CD4-positive, alpha-beta T cell treated with Interleukin-17A for 4 hours (primary cell): ENCODE measurements around the gene PTOV1.

Source experiments
- DNase-seq: peaks from one replicate; pipeline ENCODE4 v3.0.0-alpha.2; 2020; ENCODE audit warnings: mixed read lengths

PTOV1 gene

DNA sequence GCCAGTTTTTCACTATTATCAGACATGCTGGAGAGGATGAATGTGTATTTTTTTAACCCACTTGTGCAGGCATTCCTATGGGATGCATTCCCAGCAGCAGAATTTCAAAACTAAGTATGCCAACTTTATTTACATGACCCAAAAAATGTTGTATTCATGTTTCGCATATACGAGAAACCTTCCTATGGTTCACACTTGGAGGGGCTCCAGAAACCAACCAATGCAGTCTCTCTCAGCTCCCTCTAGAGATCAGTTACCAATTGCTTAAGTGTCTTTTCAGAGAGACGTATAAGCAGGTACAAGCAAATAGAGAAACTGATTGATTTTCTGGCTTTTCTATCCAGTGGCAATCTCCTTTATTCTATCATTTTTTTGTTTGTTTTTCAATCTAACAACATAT, 5.5 kb upstream of the PTOV1 start:
- DNase-seq, result no peak

DNA sequence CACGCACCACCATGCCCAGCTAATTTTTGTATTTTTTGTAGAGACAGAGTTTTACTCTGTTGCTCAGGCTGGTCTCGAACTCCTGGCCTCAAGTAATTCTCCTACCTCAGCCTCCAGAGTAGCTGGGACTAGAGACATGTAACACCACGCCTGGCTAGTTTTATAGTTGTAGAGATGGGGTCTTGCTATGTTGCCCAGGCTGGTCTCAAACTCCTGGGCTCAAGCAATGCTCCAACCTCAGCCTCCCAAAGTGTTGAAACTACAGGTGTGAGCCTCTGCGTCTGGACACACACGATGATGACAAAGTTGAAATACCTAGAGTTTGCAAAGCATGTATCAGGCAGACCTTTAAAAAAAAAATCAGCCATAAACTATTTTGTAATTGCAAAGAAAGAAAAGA, 4.6 kb upstream of the PTOV1 start:
- no peak for DNase-seq

DNA sequence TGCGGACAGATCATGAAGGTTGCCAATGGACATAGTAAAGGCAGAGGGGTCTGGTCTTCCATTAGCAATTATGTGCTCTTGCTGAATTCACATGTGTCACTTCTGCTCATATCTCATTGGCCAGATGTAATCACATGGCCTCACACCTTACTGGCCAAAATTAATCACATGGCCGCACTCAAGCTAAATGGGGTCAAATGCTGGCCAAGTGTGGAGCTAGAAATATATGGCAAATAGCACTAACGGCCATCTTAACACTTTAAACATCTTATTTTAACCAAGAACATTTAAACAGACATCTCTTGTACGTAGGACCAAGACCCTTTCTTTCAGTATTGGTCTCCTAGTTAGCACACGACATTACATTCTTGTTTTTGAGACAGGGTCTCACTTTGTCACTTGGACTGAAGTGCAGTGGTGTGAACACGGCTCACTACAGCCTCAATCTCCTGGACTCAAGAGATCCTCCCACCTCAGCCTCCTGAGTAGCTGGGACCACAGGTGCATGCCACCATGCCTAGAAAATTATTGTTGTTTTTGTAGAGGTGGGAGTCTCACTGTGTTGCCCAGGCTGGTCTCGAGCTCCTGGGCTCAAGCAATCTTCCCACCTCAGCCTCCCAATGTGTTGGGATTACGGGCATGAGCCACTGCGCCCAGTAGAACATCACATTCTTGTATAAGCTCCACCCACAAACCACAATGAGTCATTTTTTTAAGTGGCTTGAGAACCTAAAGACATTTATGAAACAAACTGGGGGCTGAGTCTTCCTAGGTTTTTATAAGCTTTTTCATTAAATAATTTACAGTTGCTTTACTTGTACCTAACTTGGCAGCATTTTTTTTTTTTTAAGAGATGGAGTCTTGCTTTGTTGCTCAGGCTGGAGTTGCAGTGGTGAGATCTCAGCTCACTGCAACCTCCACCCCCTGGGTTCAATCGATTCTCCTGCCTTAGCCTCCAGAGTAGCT, 2.9 kb upstream of the PTOV1 start:
- peak; percentile 30 for DNase-seq

DNA sequence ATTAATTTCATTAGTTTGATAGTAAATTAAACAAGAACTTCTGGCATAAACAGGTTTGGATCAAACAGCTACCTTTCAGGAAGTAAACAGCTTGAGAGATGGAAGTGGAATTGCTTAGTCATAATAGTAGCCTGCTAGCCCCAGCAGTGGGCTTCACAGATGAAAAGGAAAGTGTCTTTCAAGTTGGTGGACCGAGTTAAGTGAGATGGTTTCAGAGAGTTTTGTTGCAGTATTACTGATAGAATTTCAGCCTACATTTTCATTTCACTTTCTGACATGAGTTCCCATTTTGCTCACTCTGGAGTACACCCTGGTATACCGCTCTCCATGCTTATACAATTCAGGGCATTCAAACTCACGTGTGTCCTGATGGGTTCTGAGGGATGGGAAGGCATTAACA, 2.0 kb upstream of the PTOV1 start:
- no peak for DNase-seq

DNA sequence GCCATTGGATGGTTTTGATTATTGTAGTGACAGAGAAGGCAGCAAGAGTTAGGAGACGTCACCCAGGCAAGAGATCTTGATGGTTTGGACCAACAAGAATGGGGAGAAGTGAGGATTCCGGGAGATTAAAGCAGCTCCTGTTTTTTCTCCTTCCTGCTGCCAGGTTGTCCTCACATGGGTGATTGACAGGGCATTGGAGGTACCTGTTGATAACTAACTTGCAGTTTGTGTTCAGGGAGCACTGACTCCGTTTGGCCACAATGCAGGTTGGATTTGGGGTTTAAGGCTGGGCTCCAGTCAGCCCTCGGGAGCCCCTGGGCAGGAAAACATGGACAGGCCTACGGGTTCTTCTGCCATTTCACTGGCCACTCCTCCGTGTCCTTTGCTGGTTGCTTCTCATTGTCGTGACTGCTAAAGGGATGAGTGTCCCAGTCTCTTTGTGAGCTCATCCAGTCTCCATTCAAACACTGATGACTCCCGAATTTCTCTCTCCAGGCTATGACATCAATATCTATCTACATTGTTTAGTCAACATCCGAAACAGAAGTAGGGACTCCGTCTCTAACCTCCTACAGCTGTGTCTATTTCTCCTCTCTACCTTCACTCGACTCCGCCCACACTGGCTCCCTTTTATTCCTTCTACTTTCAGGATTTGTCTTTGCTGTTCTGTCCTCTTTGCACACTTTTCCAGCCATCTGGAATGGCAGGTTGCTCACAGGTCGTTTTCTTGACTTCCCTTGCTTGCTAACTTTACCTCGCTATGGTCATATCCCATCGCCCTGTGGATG, 1.3 kb upstream of the PTOV1 start:
- DNase-seq, result no peak

DNA sequence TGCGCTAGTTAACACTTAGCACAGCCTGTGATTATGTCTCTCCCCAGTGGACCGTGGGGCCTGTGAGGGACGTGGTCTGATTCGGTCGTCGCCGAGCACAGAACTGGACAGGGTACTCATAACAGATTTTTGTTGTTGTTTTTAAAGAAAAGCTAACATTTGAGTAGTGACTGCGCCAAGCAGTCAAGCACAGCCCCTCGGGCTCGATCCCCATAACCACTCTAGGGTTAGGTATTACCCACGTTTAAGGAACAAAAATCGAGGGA, 805 bp upstream of the PTOV1 start:
- DNase-seq, result no peak

DNA sequence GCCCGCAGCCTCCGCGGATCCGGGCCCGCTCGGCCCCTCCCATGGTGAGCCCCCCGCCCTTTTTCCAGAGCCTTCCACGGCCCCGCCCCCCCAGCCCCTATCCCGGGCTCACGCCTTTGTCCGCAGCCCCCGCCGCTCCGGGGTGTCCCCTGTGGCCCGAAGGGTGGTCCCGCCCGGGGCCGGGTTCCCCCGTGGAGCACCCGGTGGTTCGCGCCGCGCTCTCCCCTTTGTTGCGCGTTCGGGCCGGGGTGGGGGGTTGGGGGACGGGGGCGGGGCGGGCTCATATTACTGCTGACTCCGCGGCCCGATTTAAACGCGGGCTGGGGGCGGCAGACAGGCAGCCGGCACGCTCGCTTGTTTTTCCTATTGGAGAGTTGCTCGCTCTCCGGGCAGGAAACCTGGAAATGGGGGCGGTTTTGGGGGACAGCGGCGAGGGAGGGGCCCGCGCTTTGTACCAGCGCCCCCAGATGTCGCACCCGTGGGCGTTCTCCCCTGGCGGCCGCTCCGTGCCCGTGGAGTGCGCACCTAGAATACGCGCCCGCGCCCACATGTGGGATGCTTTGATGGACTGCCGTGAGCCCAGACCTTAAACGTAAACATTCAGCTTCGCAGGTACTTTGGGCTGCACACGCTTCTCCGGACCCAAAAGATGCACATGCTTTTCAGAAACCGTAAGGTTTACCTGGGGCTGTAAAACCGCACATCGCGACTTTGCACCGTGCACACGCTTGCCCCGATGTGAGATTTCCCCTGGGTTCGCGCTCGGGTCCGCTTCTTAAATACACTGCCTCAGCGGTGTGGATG, 699 bp downstream of the PTOV1 start:
- DNase-seq, result peak; percentile 58

DNA sequence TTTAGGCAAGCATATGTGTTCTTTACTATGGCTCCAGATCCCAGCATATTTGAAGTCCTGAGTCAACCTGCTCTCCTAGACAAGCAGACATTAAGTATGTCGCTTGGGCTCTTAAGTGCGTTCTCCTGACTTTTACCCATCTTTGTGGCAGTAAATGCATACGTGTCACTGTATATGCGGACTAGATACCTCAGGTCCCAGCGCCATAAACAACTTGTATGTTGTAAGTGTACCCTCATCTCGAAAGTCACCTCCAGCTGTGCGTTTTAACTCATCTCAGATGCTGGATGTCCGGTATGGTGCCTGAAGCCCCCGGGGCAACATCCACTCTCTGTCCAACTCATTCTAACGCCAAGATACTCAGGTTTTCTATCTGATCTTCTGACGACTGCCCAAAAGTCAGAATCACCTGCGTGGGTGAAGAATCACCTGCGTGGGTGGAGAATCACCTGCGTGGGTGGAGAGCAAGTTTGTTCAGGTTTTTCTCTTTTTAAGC, 1.7 kb downstream of the PTOV1 start:
- no peak for DNase-seq

DNA sequence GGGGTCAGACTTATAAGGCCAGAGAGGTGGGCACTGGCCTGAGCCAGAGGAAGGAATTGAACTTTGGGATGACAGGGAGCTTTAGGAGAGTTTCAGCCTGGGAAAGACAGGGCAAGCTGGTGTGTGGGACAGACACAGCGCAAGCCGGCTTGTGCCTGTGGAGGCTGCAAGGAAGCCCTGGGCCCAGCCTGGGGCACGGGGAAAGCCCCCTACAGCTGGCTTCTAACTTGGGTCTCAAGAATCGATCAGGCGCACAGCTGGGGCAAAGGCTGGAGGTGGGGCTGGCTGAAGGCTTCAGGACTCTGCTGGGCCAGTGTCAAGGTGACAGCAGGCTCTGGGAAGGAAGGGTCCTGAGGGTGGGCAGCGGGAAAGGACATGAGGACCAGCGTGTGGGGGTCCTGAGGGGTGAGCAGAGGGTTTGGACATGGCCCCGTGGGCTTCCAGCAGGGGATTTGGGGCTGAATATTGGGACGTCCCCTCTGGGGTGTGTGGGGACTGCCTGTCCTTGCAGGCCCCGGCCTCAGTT, 3.0 kb downstream of the PTOV1 start:
- DNase-seq, result no peak

DNA sequence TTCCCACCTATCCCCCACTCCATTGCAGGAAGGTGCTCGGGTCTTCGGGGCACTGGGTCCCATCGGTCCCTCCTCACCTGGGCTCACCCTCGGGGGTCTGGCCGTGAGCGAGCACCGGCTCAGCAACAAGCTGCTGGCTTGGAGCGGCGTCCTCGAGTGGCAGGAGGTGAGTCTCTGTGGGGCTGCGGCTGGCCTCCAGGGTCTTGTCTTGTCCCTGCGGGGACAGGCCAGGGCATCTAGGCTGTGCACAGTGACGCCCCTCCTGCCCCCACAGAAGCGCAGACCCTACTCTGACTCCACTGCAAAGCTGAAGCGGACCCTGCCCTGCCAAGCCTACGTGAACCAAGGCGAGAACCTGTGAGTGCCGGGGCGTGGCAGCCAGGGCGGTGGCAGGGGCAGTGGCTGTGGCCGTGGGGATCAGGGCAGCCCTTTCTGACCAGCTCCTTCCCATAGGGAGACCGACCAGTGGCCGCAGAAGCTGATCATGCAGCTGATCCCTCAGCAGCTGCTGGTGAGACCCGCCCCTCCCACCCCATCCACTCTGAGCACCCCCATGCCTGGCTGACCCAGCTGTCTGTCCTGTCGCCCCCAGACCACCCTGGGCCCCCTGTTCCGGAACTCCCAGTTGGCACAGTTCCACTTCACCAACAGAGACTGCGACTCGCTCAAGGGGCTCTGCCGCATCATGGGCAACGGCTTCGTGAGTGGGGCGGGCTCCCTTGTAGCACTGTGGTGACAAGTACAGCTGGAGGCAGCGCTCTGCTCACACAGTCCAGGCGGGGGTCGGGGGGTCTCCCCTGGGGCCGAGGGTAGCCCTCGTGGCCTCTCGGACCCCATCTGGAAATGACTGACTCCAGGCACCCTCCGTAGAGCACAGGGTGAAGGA, 3.7 kb downstream of the PTOV1 start:
- no peak for DNase-seq

DNA sequence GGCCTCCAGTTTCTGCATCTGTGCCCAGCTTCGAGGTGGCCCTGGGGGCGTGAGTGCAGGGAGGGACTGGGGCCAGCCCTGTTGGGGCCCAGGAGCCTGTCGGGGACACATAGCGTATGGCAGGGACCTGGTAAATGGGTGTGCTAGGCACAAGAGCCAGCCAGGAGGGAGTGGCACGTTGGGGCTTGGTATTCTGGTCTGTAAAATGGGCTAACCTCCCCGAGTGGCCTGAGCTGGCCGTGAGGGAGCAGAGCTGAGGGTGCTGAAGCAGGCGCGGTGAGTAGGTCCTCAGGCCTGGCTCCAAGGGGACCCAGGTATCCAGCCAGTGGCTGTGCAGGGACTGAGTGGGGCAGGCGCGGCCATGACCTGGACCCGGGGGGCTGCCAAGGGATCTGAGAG, 4.3 kb downstream of the PTOV1 start:
- no peak for DNase-seq

DNA sequence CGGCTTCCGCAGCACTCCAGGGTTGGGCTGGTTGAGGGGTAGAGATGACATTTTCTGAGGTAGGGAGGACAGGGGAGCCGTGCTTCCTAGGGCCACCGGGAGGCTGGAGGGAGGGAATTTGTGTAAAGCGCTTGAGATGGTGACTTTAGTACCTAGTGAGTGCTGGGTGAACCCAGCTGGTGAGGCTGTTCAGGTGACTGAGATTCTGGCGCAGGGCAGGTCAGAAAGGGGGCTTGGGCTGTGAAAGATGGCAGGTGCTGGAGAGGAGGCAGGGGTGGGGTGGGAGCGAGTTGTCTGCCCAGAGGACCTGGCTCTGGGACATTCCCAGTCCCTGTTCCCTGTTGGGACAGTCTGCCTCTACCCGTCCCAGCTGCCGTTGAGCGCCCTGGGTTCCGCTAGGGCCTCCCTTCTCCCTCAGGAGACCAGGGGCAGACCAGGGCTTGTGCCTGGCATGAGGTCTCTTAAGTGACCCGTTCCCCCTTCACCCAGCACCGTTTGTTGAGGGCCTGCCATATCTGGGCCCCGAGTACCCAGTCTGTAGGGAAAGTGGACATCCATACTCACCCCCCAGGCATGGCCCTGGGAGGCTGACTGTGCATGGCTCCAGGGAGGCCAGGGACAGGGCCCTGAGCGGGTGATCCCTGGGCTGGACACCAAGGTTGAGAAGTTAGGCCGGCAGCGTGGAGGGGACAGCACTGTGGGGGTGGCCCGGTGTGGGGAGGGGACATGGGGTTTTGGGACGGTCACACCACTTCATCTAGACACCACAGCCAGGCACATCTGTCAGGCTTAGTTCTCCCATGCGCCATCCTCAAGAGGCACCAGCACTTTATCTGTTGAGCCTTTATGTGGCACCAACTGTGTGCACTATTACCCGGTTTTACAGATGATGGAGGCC, 5.0 kb downstream of the PTOV1 start:
- no peak for DNase-seq

DNA sequence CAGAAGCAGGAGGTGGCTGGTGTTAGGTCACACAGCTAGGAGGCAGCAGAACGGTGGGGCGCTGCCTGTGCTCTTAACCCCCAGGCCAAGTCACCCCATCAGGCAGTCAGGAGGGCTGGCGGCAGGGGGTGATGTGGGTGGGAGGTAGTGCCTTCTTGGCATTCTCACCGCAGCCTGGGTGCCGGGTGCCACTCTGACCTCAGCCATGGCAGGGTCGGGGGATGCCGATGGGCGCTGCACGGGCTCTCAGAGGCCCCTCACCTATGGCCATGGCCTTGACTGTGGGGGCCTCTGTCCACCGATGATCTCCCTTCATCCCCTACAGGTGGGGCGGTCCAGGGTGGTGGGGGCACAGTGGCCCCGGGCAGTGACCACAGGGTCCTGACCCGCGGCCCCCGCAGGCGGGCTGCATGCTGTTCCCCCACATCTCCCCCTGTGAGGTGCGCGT, 5.6 kb downstream of the PTOV1 start:
- DNase-seq, result no peak

DNA sequence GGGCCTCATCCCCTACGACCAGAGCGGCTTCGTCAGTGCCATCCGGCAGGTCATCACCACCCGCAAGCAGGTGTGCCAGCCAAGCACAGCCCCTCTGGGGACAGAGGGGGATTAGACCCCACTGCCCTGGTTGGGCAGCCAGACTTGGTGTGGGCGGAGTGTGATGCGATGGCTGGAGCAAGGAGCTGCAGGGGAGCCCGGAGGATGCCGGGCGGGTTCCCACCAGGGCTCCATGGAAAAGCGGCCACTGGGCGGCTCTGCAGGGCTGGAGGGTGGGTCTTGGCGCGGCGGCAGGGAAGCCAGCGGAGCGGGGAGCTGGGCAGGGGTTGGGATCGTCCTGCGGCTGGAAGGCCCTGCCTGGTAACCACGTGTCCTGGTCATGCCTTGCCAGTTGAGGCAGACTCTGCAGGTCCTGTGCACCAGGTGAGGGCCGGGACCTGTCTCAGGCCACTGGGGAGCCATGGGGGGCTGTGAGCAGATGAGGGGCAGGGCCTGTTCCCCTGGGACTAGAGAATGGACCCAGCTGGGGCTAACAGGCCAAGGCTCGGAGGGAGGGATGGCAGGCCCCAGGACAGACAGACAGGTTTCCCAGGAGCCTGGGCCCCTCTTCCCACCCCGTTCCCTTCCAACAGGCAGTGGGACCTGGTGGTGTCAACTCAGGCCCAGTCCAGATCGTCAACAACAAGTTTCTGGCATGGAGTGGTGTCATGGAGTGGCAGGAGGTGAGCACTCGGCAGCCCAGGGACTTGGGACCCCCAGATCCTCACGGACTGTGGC, 6.3 kb downstream of the PTOV1 start:
- no peak for DNase-seq

DNA sequence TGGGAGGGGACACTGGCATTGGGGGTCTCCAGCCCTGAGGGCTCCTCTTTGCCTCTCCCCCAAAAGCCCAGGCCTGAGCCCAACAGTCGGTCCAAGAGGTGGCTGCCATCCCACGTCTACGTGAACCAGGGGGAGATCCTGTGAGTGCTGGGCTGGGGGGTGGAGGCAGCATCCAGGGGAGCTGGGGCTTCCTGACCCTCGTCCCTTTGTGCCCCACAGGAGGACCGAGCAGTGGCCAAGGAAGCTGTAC, 6.8 kb downstream of the PTOV1 start:
- DNase-seq, result no peak

DNA sequence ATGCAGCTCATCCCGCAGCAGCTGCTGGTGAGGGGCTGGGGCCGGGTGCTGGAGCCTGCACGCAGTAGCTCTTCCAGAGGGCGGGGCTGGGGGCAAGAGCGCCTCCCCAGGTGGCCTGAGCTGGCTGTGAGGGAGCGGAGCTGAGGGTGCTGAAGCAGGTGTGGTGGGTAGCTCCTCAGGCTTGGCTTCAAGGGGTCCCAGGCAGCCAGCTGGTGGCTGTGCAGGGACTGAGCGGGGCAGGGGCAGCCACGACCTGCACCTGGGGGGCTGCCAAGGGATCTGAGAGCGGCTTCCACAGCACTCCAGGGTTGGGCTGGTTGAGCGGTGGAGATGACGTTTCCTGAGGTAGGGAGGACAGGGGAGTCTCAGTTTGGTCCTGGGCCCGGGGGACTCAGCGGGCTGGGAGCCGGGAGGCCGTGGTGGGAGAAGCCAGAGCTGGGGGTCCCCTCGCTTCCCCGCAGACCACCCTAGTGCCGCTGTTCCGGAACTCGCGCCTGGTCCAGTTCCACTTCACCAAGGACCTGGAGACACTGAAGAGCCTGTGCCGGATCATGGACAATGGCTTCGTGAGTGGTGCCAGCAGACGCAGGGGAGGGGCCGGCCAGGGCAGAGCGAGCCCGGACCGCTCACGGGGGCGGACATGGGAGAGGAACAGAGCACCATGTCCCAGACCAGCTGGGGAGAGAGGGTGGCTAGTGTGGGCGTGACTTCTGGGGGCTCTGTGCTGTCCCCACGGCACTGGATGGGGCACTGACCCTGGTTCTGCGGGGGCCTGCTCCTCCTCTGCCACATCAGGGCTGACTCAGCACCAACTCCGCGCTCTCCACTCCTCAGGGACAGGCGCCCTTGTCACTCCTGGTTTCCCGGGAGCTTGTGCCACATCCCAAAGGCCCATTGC, 7.4 kb downstream of the PTOV1 start:
- DNase-seq, result no peak

DNA sequence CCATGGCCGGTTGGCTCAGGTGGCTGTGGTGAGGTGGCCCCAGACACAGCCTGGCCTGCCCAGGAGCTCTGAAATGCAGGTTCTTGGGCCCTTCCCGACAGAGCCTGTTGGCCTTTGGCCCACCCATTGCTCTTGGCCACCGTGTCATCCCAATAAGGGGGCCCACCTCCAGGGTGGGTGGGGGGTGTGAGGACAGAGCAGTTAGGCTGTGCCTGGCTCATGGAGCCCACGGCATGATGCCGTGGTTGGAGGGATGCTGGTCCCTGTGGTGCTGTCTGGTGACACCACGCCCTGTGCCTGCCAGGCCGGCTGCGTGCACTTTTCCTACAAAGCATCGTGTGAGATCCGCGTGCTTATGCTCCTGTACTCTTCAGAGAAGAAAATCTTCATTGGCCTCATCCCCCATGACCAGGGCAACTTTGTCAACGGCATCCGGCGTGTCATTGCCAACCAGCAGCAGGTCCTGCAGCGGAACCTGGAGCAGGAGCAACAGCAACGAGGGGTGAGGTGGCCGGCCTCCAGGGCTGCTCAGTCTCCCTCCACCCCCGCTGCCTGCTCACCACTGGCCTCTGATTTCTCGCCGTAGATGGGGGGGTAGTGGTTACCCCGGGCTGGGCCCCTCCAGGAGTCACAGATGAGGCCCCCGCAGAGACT, 8.8 kb downstream of the PTOV1 start:
- no peak for DNase-seq

DNA sequence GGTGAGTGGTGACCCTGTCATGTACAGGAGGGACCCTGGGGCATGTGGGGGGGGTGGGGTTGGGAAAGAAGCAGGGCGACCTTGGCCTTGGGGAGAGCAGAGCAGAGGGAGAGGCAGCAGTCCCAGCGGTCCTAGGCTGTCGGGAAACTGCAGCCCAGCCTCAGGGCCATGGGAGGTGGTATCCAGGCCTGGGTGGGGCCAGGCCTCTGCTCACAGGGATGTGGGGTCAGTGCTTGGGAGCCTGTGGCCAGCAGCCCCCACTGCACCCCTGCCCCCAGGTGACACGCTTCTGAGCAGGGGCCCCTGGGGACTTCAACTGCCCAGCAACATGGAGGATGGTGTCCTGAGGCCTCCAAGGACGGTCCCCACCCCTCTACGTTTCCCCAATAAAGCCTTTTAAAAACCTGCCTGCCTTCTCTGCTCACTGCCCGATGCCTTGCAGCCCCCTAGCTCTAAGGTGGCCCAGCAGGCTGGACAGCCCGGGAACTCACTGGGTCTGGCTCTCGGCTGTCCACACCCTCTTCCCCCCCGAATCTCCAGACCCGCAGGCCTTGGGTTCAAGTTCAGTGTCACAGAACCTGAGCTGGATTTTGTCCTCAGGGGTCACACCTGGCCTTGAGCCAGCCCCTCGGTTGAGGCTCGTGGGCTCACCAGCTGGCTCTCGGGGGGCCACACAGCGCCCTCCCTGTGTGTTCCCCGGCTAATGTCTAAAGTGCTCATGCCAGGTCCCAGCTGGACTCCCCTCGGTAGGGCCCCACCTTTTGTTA, 9.6 kb downstream of the PTOV1 start:
- no peak for DNase-seq
